ENCODE measurements around the gene PSME4.

GRCh38 chr2:53905396-53905795 is 65.4 kb downstream of the PSME4 start:
- TF ChIP-seq TBL1XR1 (IDR thresholded peaks at IDR 0.05; ENCODE audit: borderline replicate concordance, low read length, partially characterized antibody) = no peak
- TF ChIP-seq HMG20A (CRISPR knock-in tag; IDR thresholded peaks at IDR 0.05; ENCODE audit: borderline replicate concordance) = no peak

Data from HepG2 (cell line).